Colon (tissue), 2 donors: Measurements from ENCODE around the gene TBXAS1.

ENCODE experiments used
- FAIRE-seq: peaks from 2 replicates; lab custom pipeline; 2012; peaks lifted over from hg19 to GRCh38; lab: Jason Lieb, UNC
- donor health status: control.
- donor health status: control.

Gene TBXAS1

GRCh38 chr7:139949629-139950028 is 120.6 kb downstream of the TBXAS1 start:
- no peak for FAIRE-seq

- no peak for FAIRE-seq
These were observed 121.9 kb downstream of the TBXAS1 start for GRCh38 chr7:139950881-139951525.

GRCh38 chr7:139953229-139953628 is 124.2 kb downstream of the TBXAS1 start:
- FAIRE-seq = no peak

- no peak for FAIRE-seq
These were observed 126.2 kb downstream of the TBXAS1 start for GRCh38 chr7:139955109-139955820.

- FAIRE-seq = no peak
These were observed 129.7 kb downstream of the TBXAS1 start for GRCh38 chr7:139958599-139959284.

GRCh38 chr7:139959285-139959628 is 130.2 kb downstream of the TBXAS1 start:
- FAIRE-seq = no peak

GRCh38 chr7:139959718-139960117 is 130.7 kb downstream of the TBXAS1 start:
- FAIRE-seq = no peak

GRCh38 chr7:139960157-139960556 is 131.1 kb downstream of the TBXAS1 start:
- FAIRE-seq = no peak

GRCh38 chr7:139965942-139966628 is 137.0 kb downstream of the TBXAS1 start:
- no peak for FAIRE-seq

- no peak for FAIRE-seq
These were observed 137.9 kb downstream of the TBXAS1 start for GRCh38 chr7:139966949-139967348.

- FAIRE-seq = no peak
These were observed 139.9 kb downstream of the TBXAS1 start for GRCh38 chr7:139968931-139969330.

- FAIRE-seq = no peak
These were observed 143.0 kb downstream of the TBXAS1 start for GRCh38 chr7:139972029-139972428.

GRCh38 chr7:139973101-139974050 is 144.3 kb downstream of the TBXAS1 start:
- FAIRE-seq = no peak

- no peak for FAIRE-seq
These were observed 145.2 kb downstream of the TBXAS1 start for GRCh38 chr7:139974179-139974811.

- FAIRE-seq = no peak
These were observed 147.2 kb downstream of the TBXAS1 start for GRCh38 chr7:139976055-139976837.

GRCh38 chr7:139976838-139977656 is 148.0 kb downstream of the TBXAS1 start:
- no peak for FAIRE-seq

GRCh38 chr7:139981511-139981895 is 152.4 kb downstream of the TBXAS1 start:
- FAIRE-seq = no peak

GRCh38 chr7:139982927-139983920 is 154.2 kb downstream of the TBXAS1 start:
- no peak for FAIRE-seq
